IPS-NIHi11 (cell line): ENCODE measurements around the gene TMEM170A.
A peak's percentile ranks its signal among the peaks of the same experiment; 100 is the strongest.
"Not testable (repeated sequence)": the region's sequence is repeated elsewhere in the genome, so short reads cannot be mapped to it uniquely, and the experiment has no call there.

Experiments used
- DNase-seq: peaks from one replicate; pipeline ENCODE4 v3.0.0; 2012; ENCODE audit warnings: mixed read lengths, low spot score

TMEM170A gene

GRCh38 chr16:75479421-75479990 is 15.0 kb upstream of the TMEM170A start:
- no peak for DNase-seq

DNA sequence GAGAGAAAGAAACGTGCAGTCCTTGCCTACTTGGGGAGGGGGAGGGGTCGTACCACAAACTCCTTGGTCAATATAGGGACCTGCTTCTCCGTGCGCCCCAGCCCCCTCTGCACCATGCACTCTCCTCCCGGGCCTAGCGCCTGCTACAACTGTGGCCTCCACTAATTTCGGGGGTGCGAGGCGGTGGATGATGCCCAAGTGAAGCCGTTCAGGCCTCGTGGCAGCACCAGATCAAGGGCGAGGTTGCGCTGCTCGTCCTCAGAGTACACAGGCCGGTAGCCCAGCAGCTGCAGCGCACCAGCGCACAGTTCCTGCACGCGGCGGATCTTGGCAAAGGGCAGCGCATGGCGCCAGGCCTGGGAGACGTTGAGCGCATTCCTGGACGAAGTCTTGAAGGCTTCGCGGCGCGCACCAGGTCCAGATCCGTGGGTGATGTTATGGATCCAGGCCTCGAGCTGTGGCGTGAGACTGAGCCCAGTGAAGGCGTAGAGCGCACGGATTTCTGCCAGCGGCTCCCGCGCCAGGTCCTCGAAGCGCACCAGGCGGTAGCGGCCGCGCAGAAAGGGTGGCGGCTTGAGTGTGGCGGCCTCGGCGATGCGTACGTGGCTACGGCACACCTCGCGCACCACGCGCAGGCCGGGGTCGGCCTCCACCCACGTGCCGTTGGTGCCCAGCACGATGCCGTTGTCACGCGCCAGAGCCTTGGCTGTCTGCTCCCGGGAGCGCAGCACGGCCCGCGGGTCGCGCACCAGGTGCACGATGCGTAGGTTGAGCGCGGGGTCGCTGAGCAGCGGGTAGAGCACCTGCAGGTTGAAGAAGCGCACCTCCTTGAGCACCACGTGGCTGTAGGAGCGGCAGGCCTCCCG is 14.2 kb upstream of the TMEM170A start:
- DNase-seq = no peak

GRCh38 chr16:75477680-75478473 is 13.4 kb upstream of the TMEM170A start:
- no peak for DNase-seq

DNA sequence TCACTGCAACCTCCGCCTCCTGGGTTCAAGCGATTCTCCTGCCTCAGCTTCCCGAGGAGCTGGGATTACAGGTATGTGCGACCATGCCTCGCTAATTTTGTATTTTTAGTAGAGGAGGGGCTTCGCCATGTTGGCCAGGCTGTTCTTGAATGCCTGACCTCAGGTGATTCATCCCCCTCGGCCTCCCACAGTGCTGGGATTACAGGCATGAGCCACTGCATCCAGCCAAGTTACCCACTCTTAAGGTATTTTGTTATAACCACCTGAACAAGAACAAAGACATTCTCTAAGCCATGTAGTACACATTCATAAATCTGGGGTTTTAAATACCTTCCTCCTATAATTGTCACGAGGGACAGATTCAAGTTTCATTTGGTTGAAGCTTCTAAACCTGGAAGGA is 12.3 kb upstream of the TMEM170A start:
- no peak for DNase-seq

DNA sequence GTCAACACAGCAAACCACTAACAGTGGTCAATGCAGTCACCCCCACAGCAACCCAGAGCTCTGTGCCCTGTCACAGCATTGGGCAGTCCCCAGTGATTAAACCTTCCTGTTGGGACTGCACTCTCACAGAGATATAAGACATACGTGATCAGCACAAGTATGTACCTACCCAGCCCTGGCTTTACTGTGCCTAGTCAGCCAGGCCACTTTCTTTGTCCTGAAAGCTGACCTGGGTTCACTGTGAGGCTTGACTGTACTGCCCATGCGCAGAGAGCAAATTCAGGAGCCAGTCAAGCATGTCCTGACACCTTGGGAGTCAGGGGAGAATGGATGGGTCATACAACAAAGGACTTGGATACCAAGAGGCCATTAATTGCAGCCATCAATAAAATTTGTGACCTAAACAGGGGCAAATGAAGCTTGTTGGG is 10.9 kb upstream of the TMEM170A start:
- no peak for DNase-seq

DNA sequence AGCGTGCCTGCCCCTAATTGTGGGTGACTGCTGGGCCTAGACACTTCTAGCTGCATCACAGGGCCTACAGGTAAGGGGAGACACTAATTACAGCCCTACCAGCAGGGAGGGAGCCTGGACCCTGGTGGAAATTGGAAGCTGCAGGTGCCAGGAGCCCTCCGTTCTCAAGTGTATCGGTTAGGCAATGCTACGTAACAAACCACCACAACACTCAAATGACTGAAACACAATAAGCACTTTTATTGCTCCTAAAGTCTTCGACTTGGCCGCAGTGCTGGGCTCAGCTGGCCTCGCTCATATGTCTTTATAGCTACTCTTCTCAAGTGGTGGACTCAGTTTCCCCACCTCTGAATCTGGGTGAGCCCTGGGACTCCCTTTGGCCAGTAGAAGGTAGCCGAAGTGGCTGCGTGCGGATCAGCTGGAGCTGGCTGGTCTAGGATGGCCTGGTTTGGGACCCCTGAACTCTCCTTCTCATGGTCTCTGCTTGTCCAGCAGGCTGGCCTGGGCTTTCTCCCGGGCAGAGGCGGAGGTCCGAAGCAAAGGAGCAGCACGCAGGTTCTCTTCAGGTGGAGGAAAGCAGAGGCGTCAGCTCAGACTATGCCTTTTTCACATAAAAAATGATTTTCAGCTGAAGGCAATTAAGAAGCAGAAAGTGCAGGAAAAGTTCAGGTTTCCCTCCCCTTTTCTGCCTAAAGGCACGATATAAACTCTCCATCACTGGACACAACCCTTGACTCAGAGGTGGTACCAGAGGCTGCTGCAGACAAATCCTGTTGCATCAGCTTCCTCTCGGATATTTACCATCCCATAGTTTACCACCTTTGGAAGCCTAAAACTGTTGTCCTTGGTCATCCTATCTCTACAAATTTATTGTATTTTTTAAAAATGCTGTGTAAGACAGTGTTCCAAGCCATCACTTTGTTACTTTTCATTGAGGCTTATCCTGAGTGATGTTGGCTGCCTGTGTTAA is 8.7 kb upstream of the TMEM170A start:
- no peak for DNase-seq

DNA sequence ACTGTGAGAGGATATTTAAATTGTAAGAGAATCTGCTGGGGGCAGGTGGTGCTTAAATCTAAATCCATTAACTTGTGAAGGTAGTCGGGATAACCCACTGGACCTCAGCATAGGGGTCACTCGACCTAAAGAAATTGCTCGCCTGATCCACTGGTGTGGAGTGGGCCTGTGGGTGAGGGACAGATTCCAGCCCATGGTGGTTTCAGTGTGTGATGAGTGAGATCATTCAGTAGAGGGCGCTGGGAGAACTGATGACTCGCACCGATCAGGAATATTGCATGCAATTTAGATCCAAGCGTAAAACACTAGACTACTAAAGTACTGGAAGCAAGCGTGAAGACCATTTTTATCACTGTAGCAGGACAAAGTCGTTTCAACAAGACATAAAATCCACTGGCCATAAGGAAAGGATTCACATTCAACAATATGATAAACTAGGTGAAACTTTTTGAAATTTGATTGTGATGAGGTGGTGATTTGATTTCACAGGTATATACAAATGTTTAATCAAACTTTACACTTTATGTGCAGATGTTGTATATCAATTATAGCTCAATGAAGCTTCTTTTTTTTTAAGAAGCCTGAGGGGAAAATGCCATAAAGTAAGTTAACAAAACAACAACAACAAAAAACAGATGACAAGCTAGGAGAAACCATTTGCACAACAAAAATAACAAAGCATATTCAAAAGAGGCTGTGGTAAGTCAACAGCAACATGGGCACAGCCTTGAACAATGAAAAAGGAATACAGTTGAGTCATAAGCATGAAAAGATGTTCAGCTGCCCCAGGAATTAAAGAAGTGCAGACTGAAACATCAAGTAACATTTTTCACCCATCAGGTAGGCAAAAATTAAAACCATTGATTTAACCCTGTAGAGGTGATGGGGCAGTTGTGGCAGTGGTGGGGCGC is 7.5 kb upstream of the TMEM170A start:
- DNase-seq = peak; percentile 72

DNA sequence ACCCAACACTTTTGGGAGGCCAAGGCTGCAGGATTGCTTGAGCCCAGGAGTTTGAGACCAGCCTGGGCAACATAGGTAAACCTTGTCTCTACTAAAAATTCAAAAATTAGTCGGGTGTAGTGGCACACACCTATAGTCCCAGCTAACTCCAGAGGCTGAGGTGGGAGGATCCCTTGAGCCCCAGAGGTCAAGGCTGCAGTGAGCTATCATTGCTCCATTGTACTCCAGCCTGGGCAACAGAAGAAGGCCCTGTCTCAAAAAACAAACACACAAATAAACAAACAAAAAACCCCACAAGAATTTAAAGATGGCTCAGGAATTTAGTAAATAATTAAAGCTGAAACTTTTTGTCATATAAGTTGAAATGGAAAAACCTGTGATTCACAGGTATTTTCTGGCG is 2.3 kb upstream of the TMEM170A start:
- no peak for DNase-seq

GRCh38 chr16:75463389-75464121 is 934 bp downstream of the TMEM170A start:
- peak; percentile 62 for DNase-seq

DNA sequence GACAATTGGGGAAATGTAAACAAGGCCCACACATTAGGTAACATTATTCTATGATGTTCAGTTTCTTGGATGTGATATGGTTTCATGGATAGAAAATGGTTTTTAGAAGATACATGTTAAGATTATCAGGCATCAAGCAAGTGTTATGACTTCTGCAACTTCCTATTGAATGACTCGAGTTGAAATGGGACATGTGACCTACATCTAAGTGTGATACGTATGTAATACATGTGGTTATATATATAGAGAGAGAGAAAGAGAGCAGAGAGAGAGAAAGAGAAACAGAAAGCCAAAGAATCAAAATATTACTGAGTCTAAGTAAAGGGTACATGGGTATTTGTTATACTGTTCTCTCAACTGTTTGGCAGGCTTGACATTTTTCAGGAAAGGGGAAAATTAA is 1.7 kb downstream of the TMEM170A start:
- DNase-seq = no peak

GRCh38 chr16:75461575-75461974 is 2.9 kb downstream of the TMEM170A start:
- no peak for DNase-seq

DNA sequence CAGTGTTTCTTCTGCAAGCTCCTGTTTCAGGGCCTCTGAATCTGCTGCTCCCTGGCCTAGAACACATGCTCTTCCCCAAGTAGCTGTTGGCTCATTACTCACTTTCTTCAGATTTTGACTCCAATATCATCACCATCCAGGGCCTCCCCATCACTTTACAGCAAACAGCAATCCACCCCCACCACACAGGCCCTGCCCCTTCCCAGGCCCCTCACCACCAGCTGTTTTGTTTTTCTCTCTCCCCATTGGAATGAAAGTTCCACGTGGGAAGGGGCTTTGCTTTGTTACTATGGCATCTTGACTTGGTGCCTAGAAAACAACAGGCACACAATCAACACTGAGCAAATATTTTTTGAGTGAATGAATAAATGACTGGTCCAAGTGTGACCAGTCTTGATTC is 4.0 kb downstream of the TMEM170A start:
- no peak for DNase-seq

GRCh38 chr16:75459691-75460090 is 4.8 kb downstream of the TMEM170A start:
- DNase-seq = no peak

GRCh38 chr16:75458439-75458838 is 6.0 kb downstream of the TMEM170A start:
- DNase-seq = no peak

DNA sequence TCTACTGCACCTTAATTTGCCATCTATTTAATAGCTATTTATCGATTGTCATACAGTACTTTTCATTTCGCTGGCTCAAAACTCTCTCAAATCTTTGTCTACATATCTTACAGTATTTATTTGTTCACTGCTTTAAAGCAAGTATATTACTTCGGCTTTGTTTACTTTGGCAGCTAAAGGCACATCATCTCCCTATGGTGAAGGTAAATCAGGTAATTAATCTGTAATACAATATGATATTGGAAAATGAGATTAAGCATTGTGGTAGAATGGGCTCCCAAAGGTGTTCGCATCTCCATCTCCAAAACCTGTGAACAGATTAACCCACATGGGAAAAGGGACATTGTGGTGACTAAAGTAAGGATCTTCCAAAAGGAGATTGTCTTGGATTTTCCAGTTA is 6.5 kb downstream of the TMEM170A start:
- no peak for DNase-seq

GRCh38 chr16:75457485-75458021 is 6.9 kb downstream of the TMEM170A start:
- no peak for DNase-seq

DNA sequence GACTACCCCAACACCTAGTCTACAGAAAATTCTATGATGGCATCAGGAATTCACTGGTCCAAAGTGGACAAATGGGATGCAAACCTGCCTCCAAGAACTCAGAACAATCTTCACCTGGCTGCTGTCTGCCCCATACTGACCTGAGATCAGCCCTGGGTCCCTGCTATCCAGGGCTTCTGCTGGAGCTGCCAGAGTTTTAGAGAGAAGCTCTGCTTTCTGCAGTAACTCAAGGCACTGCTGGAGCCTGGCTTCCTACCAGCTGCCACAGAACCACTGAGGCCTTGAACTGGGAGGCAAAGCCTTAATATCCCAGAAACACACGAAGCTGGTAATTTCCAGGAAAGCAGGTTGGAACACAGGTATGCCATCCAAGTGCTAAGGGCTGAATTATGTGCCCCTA is 7.5 kb downstream of the TMEM170A start:
- no peak for DNase-seq

DNA sequence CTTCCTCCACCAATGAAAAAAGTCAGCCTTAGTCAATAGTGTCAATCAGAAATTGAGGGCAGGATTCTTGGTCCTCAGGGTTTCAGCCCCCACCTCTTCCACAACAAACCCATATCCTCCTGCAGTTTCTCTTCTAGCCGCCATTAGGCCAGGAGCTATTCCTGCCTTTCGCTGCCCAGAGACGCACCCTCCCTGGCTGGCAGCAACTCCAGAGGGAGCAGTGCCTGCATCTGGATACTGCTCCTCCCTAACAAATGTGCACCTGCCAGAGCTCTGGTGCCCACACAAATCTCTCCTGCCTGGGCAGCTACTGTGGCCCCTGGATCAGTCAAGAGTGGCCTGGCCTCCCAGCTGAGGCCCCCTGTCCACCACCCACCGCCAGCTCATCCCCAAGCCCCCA is 8.0 kb downstream of the TMEM170A start:
- not testable (repeated sequence) for DNase-seq

DNA sequence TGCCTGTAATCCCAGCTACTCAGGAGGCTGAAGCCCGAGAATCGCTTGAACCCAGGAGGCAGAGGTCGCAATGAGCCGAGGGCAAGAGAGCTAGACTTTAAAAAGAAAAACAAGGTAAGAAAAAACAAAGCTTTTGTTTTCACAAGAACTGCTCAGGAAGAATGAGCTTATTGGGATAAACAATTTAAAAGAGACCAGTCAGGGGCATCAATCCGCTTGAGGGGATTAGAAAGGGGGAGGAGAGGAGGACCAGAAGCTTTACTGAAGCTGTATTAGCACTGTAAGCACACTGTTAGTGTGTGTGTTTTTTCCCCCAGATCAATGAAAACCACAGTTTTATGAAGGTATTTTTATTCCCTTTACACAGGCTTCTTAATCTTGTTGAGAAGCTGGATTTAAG is 8.8 kb downstream of the TMEM170A start:
- DNase-seq = no peak
